GM23248 (cell line): ENCODE measurements around the gene MYO1D.

Experiments used
- EZH2 ChIP-seq: fragments of 200-600 bp; sonication (generic); IDR thresholded peaks from 2 replicates; pipeline ENCODE4 v1.6.1; 2018; ENCODE audit warnings: antibody characterized with exemption, mild to moderate bottlenecking; ENCODE audit not compliant: insufficient read depth, poor library complexity, severe bottlenecking
- EZH2phosphoT487 ChIP-seq: fragments of 200-600 bp; sonication (generic); IDR thresholded peaks from 2 replicates; pipeline ENCODE4 v1.6.1; 2018; ENCODE audit warnings: antibody characterized with exemption, moderate library complexity, mild to moderate bottlenecking, low read depth; ENCODE audit not compliant: insufficient read depth

DNA sequence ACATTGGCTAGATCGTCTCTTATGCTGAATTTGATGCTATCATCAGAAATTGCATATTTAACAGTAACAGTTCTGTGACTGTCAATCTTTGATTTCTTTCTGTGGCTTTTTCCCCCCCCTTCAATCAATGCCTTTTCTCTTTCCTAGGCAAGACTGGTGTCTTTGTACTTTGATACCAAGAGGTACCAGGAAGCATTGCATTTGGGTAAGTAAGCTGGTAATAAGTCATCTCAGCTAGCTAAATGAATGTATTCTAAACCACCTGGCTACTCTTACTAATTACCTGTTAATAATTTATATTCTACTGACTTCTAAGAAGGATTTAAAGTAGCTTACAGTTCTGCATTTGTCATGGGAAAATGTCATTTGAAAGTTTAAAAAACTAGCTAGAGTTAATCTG, 412.6 kb downstream of the MYO1D start:
- TF ChIP-seq EZH2: no peak
- TF ChIP-seq EZH2phosphoT487: no peak
